ENCODE measurements around the gene ASB6. TPM values are rescaled to one million over a fixed set of nuclear protein-coding genes. Genes with fewer than 3 reads are reported as not detected.

The ASB6 gene
- total RNA-seq, 1 experiment from 2014 or later: 21.0 TPM

DNA sequence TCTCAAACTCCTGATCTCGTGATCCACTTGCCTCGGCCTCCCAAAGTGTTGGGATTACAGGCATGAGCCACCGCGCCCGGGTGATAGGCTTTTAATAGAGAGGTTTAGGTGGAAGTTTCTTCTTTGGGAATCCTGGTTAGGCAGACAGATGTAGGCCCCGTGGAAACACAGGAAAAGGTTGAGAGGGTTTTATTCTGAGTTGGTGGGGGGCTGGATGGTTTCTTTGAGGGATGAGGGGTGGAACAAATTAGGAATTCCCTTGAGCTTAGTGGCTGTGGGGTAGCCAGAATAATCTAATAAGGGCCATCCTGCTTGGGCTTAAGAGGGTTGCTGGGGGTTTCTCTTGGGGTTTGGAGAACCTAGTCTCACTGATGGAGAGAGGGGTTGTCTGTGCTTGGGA lies 51.5 kb downstream of the ASB6 start:
- no peaks in the 10 kb centered on the region for H4K20me1 ChIP-seq (ENCODE audit: control insufficient read depth, insufficient read depth, insufficient read length)
- no peak overlapping the region for H2BK15ac ChIP-seq (ENCODE audit: low read depth, low read length)
- no peak overlapping the region for H3K4ac ChIP-seq (ENCODE audit: low read depth, low read length)
- no peak overlapping the region for H2BK120ac ChIP-seq (ENCODE audit: low read depth, low read length, poor library complexity, severe bottlenecking)
- H2AK5ac ChIP-seq (ENCODE audit: insufficient read length, low read length): no peak overlapping the region
- no peak overlapping the region for H3K23ac ChIP-seq (ENCODE audit: insufficient read length, low read depth, low read length)
- Mint-ChIP-seq H3K4me1 (peaks cover 49 to 64% of the 10 kb centered on the region in 2 experiments), H3K9me3 (peaks cover 0 to 2% of the 10 kb centered on the region in 2 experiments; a peak in 1 of 5 replicates), H3K36me3 (ENCODE audit: insufficient read depth in 1 of 3, low read depth in 3 of 3) (no peaks in the 10 kb centered on the region; a peak in 1 of 7 replicates), H3K4me3 (no peak overlapping the region), H3K27ac (peak overlapping the region in 1 of 3 experiments; percentile 46; a peak in 1 of 7 replicates), H3K27me3 (ENCODE audit: low read depth) (peaks cover 63% of the 10 kb centered on the region)
- peaks cover 4% of the 10 kb centered on the region; the same call in 1 of the 2 replicates for H3K4me1 ChIP-seq (ENCODE audit: insufficient read depth, low read length)
- no peak for TF ChIP-seq CTCF (conservative IDR thresholded peaks at IDR 0.05)
- H4K8ac ChIP-seq (replicated peaks; ENCODE audit: insufficient read length, low read depth, low read length): no peak overlapping the region
- H3K18ac ChIP-seq (ENCODE audit: insufficient read length, low read depth, low read length): no peak overlapping the region
- WGBS (ENCODE audit: extremely low coverage, insufficient read length, low lambda C conversion rate): no CpG with 5 or more reads among the region's 6 CpGs
- H3T11ph ChIP-seq (ENCODE audit: low read length): no peak overlapping the region
- H3K27me3 ChIP-seq (ENCODE audit: insufficient read depth, low read length): peaks cover 2% of the 10 kb centered on the region; the same call in 1 of the 2 replicates
- H4K91ac ChIP-seq (ENCODE audit: insufficient read length, low read depth, low read length): no peak overlapping the region
- no peaks in the 10 kb centered on the region for H3K23me2 ChIP-seq (ENCODE audit: insufficient read length, low read depth, low read length, poor library complexity, severe bottlenecking)
- H2BK20ac ChIP-seq (ENCODE audit: low read depth, low read length, poor library complexity, severe bottlenecking): no peak overlapping the region
- H3K9ac ChIP-seq (ENCODE audit: extremely low read depth, insufficient read length, low read length): no peak overlapping the region
- H2BK5ac ChIP-seq (ENCODE audit: insufficient read length, low read length): no peak overlapping the region
- H3K4me2 ChIP-seq (ENCODE audit: insufficient read depth, insufficient read length, low read length): no peak overlapping the region
- H3K79me1 ChIP-seq (ENCODE audit: insufficient read depth, low read depth, low read length, poor library complexity, severe bottlenecking): no peaks in the 10 kb centered on the region
- H3K9me3 ChIP-seq (ENCODE audit: control insufficient read depth, low read depth, low read length): no peaks in the 10 kb centered on the region
- no peak overlapping the region for H3K56ac ChIP-seq (ENCODE audit: insufficient read length, low read depth, low read length)
- H3K79me2 ChIP-seq (ENCODE audit: insufficient read depth, low read length): no peaks in the 10 kb centered on the region
- no peak overlapping the region for H4K5ac ChIP-seq (ENCODE audit: insufficient read length, low read depth, low read length)
- H2AFZ ChIP-seq (ENCODE audit: low read length): no peak overlapping the region
- H3K14ac ChIP-seq (ENCODE audit: insufficient read depth, low read length): no peak overlapping the region
- H3K27ac ChIP-seq (ENCODE audit: insufficient read length, low read depth, low read length): no peak overlapping the region
- H2BK12ac ChIP-seq (ENCODE audit: insufficient read length, low read depth, low read length): no peak overlapping the region
- DNase-seq: no peak

All from H9 (cell line).